ENCODE results near the gene TBATA. TPM values are rescaled to one million over a fixed set of nuclear protein-coding genes. Genes with fewer than 3 reads are reported as not detected.

Gene TBATA
- total RNA-seq (2014; rRNA removed; shearing (Covaris generic)): not detected in 2 replicates

DNA sequence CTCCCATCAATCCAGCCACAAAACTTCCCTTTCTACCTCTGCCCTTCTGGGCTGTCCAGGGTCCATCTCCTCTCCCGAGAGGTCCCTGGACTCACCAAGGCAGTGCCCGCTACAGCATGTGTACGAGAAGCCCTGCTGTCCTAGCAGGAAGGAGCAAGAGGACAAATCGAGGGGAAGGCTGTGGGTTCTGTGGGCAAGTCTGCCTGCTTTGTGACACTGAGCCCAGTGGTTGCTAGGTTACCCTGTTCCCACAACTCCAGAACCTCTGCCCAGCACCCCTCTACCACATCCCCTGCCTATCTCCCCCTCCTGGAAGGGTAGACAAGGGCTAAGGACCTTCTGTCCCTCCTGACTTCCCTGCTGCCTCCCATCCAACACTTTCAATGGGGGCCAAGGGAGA lies at the start of gene TBATA:
Gene TBATA, minus strand, starts transcription at position 188 of the 400 bp plus-strand sequence. CDS start 1,998 bp downstream, outside the sequence.

DNA sequence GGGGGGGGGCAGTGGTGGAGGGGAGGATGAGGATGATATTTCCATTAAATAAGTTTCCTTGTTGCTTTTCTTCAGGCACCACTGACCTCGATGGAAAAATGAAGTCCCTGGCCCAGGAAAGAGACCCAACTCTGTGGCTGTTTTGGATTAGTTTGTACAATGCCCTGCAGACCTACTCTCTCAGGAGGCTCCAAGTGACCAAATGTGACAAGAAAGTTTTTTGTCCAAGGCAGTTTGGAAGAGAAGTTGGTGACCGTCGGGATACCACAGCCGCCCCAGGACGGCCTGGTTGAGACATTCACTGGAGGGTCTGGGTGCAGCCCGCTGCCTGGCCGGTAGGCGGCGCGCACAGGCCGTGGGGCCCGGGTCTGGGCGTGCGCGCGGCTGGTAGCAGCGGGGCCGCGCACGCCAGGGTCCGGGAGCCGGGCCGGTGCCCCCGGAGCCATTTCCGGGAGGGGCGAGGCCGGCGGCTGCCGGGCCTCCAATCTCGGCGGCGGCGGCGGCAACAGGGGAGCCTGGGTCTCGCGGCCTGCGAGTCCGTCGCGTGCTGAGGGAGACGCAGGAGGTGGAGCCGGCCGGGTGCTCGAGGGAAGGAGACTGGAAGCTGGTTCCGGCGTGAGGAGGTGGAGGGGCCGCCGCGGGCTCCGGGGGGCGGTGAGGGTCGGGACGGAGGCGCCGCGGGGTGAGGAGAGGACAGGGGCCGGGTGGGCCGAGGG lies 30.5 kb upstream of the TBATA start, which contains the start of gene SGPL1:
Gene SGPL1, plus strand, starts transcription at position 445 of the 716 bp plus-strand sequence. CDS start 906 bp downstream, outside the sequence.

Small RNA genes lying within 50 kb of the gene (small RNA-seq; reads per million reads assigned to genes)
- gene RPS26P40: not detected

Other genes starting within 250 kb of the TBATA start
- not detected in 2 replicates for gene PRF1, start 182.6 kb downstream of the TBATA start, total RNA-seq (2014; rRNA removed; shearing (Covaris generic))
- 0.08 TPM in 1 of 2 replicates, not detected in the other for gene ADAMTS14, start 112.9 kb downstream of the TBATA start, total RNA-seq (2014; rRNA removed; shearing (Covaris generic))
- 21.6 and 22.9 TPM in 2 replicates for gene SGPL1, start 30.6 kb upstream of the TBATA start, total RNA-seq (2014; rRNA removed; shearing (Covaris generic))
- gene PCBD1, start 103.2 kb upstream of the TBATA start, total RNA-seq (2014; rRNA removed; shearing (Covaris generic)): 24.1 and 28.9 TPM in 2 replicates